ENCODE data around the gene RIC3. TPM values are rescaled to one million over a fixed set of nuclear protein-coding genes. Genes with fewer than 3 reads are reported as not detected.

The RIC3 gene
- total and polyA plus RNA-seq, 12 donors = 4.7 to 17.0 (median 12.5) TPM

GRCh38 chr11:8071616-8072581, 96.9 kb downstream of the RIC3 start:
- Histone ChIP-seq H3K27me3 (no peaks in the 10 kb centered on the region), H3K9me3 (no peaks in the 10 kb centered on the region), H3K4me1 (peaks cover 13 to 38% (median 32%) of the 10 kb centered on the region in 9 donors), H3K4me3 (no peak overlapping the region), H3K36me3 (no peaks in the 10 kb centered on the region), H3K27ac (no peak overlapping the region)
- TF ChIP-seq CTCF (IDR thresholded peaks at IDR 0.05) = no peak
- no peak for ATAC-seq
- WGBS, 2 donors = 82 to 89% methylated on average over 18 of the region's 18 CpGs
- no peak for DNase-seq
- intact Hi-C loops (cut with DNase I) = loop anchor here in 2 of 10 donors (2.0 to 5.0 kb wide), 2 partner anchors 39 to 40 kb away; no protein-coding TSS in a partner anchor

- peak in 8 of 9 donors; percentile 16 to 60 (median 47) for TF ChIP-seq CTCF (IDR thresholded peaks at IDR 0.05)
- ATAC-seq = peak in 5 of 8 donors; percentile 34 to 53 (median 45)
- H3K4me3 ChIP-seq = no peak overlapping the region
- H3K9me3 ChIP-seq = no peaks in the 10 kb centered on the region
- WGBS, 2 donors = 27 to 38% methylated on average over 3 of the region's 3 CpGs
- intact Hi-C loops (cut with DNase I) = loop anchor here in 5 of 10 donors (1.0 to 5.0 kb wide), 3 partner anchors 37 to 38 kb away; no protein-coding TSS in a partner anchor
- H3K4me1 ChIP-seq = peaks cover 13 to 47% (median 41%) of the 10 kb centered on the region in 9 donors
- H3K27me3 ChIP-seq = no peaks in the 10 kb centered on the region
- DNase-seq = no peak
- no peaks in the 10 kb centered on the region for H3K36me3 ChIP-seq
- no peak overlapping the region for H3K27ac ChIP-seq
Observed at GRCh38 chr11:8070417-8071115, 98.3 kb downstream of the RIC3 start.

GRCh38 chr11:8069771-8070170, 99.1 kb downstream of the RIC3 start:
- peak overlapping the region in 7 of 10 donors; percentile 63 to 83 (median 75) for H3K27ac ChIP-seq
- ATAC-seq (no peak), DNase-seq (no peak)
- no peaks in the 10 kb centered on the region for H3K27me3 ChIP-seq
- TF ChIP-seq CTCF (IDR thresholded peaks at IDR 0.05) = no peak
- H3K4me3 ChIP-seq = no peak overlapping the region
- intact Hi-C loops (cut with DNase I) = loop anchor here in 9 of 10 donors (1.0 to 5.0 kb wide), 4 partner anchors 17 to 37 kb away; no protein-coding TSS in a partner anchor
- H3K4me1 ChIP-seq = peaks cover 13 to 50% (median 41%) of the 10 kb centered on the region in 9 donors
- H3K9me3 ChIP-seq = no peaks in the 10 kb centered on the region
- WGBS, 2 donors = 72% methylated on average over 8 of the region's 8 CpGs
- H3K36me3 ChIP-seq = no peaks in the 10 kb centered on the region
